ENCODE data around the gene REXO4.

The REXO4 gene

DNA sequence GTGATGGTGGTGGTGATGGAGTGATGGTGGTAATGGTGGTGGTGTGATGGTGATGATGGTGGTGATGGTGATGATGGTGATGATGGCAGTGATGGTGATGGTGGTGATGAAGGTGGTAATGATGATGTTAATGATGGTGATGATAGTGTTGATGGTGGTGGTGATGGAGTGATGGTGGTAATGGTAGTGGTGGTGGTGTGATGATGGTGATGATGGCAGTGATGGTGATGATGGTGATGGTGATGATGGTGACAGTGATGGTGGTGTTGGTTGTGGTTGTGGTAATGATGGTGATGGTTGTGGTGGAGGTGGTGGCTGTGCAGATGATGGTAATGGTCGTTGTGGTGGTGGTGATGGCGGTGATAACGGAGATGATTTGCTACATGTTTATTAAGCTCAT is 34.4 kb downstream of the REXO4 start (continued):
- 0 out of 2 replicates have a peak, but pooled peaks have one; percentile 72 for TF ChIP-seq ZNF621 (tag by site-specific recombination; IDR thresholded peaks at IDR 0.05)
- TF ChIP-seq ZNF707 (tag by site-specific recombination; IDR thresholded peaks at IDR 0.05), result no peak
- peak; percentile 81; the same call in 1 of the 2 replicates for TF ChIP-seq ZNF521 (tag by site-specific recombination; IDR thresholded peaks at IDR 0.05)
- TF ChIP-seq ZNF473 (tag by site-specific recombination; IDR thresholded peaks at IDR 0.05), result peak; percentile 79; the same call in 1 of the 2 replicates
- TF ChIP-seq ZNF248 (tag by site-specific recombination; IDR thresholded peaks at IDR 0.05), result peak; percentile 70; the same call in 1 of the 2 replicates
- no peak for TF ChIP-seq ZNF239 (tag by site-specific recombination; IDR thresholded peaks at IDR 0.05)
- peak; percentile 52; the same call in 1 of the 2 replicates for TF ChIP-seq YY2 (tag by site-specific recombination; IDR thresholded peaks at IDR 0.05)
- TF ChIP-seq ZNF311 (tag by site-specific recombination; IDR thresholded peaks at IDR 0.05; ENCODE audit: borderline replicate concordance), result peak; percentile 96; the same call in 1 of the 2 replicates
- TF ChIP-seq ZNF302 (tag by site-specific recombination; IDR thresholded peaks at IDR 0.05; ENCODE audit: low read depth), result 0 out of 2 replicates have a peak, but pooled peaks have one; percentile 16
- no peak for TF ChIP-seq ZNF660 (tag by site-specific recombination; IDR thresholded peaks at IDR 0.05)
- TF ChIP-seq ZNF658 (tag by site-specific recombination; IDR thresholded peaks at IDR 0.05), result peak; percentile 48; the same call in 1 of the 2 replicates
- peak; percentile 30; the same call in 1 of the 2 replicates for TF ChIP-seq ZNF133 (tag by site-specific recombination; IDR thresholded peaks at IDR 0.05)
- no peak for TF ChIP-seq ZNF2 (tag by site-specific recombination; IDR thresholded peaks at IDR 0.05)
- TF ChIP-seq, protein P1, sequence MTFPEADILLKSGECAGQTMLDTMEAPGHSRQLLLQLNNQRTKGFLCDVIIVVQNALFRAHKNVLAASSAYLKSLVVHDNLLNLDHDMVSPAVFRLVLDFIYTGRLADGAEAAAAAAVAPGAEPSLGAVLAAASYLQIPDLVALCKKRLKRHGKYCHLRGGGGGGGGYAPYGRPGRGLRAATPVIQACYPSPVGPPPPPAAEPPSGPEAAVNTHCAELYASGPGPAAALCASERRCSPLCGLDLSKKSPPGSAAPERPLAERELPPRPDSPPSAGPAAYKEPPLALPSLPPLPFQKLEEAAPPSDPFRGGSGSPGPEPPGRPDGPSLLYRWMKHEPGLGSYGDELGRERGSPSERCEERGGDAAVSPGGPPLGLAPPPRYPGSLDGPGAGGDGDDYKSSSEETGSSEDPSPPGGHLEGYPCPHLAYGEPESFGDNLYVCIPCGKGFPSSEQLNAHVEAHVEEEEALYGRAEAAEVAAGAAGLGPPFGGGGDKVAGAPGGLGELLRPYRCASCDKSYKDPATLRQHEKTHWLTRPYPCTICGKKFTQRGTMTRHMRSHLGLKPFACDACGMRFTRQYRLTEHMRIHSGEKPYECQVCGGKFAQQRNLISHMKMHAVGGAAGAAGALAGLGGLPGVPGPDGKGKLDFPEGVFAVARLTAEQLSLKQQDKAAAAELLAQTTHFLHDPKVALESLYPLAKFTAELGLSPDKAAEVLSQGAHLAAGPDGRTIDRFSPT (tag by site-specific recombination; IDR thresholded peaks at IDR 0.05), result 0 out of 2 replicates have a peak, but pooled peaks have one; percentile 24
- peak; percentile 72 for TF ChIP-seq ZNF366 (tag by site-specific recombination; conservative IDR thresholded peaks at IDR 0.05)
- no peak for TF ChIP-seq ZNF184 (tag by site-specific recombination; IDR thresholded peaks at IDR 0.05)
- TF ChIP-seq PRDM2 (tag by site-specific recombination; IDR thresholded peaks at IDR 0.05; ENCODE audit: borderline replicate concordance), result no peak
- no peak for TF ChIP-seq MYNN (tag by site-specific recombination; IDR thresholded peaks at IDR 0.05; ENCODE audit: borderline replicate concordance)
- no peak for TF ChIP-seq SP2 (tag by site-specific recombination; IDR thresholded peaks at IDR 0.05)
- 0 out of 2 replicates have a peak, but pooled peaks have one; percentile 69 for TF ChIP-seq ZNF747 (tag by site-specific recombination; IDR thresholded peaks at IDR 0.05)
- TF ChIP-seq ZNF175 (tag by site-specific recombination; IDR thresholded peaks at IDR 0.05), result peak; percentile 92; the same call in 1 of the 2 replicates
- peak; percentile 61; the same call in 1 of the 2 replicates for TF ChIP-seq ZNF112 (tag by site-specific recombination; IDR thresholded peaks at IDR 0.05)
- no peak for TF ChIP-seq ZNF433 (tag by site-specific recombination; IDR thresholded peaks at IDR 0.05; ENCODE audit: low read depth)
- TF ChIP-seq, protein P2, sequence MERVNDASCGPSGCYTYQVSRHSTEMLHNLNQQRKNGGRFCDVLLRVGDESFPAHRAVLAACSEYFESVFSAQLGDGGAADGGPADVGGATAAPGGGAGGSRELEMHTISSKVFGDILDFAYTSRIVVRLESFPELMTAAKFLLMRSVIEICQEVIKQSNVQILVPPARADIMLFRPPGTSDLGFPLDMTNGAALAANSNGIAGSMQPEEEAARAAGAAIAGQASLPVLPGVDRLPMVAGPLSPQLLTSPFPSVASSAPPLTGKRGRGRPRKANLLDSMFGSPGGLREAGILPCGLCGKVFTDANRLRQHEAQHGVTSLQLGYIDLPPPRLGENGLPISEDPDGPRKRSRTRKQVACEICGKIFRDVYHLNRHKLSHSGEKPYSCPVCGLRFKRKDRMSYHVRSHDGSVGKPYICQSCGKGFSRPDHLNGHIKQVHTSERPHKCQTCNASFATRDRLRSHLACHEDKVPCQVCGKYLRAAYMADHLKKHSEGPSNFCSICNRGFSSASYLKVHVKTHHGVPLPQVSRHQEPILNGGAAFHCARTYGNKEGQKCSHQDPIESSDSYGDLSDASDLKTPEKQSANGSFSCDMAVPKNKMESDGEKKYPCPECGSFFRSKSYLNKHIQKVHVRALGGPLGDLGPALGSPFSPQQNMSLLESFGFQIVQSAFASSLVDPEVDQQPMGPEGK (tag by site-specific recombination; IDR thresholded peaks at IDR 0.05), result no peak
- TF ChIP-seq, protein P3, sequence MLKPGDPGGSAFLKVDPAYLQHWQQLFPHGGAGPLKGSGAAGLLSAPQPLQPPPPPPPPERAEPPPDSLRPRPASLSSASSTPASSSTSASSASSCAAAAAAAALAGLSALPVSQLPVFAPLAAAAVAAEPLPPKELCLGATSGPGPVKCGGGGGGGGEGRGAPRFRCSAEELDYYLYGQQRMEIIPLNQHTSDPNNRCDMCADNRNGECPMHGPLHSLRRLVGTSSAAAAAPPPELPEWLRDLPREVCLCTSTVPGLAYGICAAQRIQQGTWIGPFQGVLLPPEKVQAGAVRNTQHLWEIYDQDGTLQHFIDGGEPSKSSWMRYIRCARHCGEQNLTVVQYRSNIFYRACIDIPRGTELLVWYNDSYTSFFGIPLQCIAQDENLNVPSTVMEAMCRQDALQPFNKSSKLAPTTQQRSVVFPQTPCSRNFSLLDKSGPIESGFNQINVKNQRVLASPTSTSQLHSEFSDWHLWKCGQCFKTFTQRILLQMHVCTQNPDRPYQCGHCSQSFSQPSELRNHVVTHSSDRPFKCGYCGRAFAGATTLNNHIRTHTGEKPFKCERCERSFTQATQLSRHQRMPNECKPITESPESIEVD (tag by site-specific recombination; IDR thresholded peaks at IDR 0.05), result no peak
- no peak for TF ChIP-seq ZNF37A (tag by site-specific recombination; IDR thresholded peaks at IDR 0.05)
- TF ChIP-seq ZNF785 (tag by site-specific recombination; IDR thresholded peaks at IDR 0.05), result 0 out of 2 replicates have a peak, but pooled peaks have one; percentile 42
- no peak for TF ChIP-seq ZNF488 (tag by site-specific recombination; IDR thresholded peaks at IDR 0.05)

All from HEK293 (cell line).